Gastrocnemius medialis (tissue), 4 donors: Measurements from ENCODE around the gene DROSHA.

Experiments used
- POLR2A ChIP-seq, 2 donors: fragments of 450-650 bp; IDR thresholded peaks; one replicate each; pipeline ENCODE4 v1.6.1; 2017; ENCODE audit warnings: antibody characterized with exemption in 2 of 2, mild to moderate bottlenecking in 2 of 2, moderate library complexity in 2 of 2
- TF ChIP-seq, protein P1 (sequence below), 5 experiments: fragments of 450-650 bp in 3 of 5; fragments of 200-600 bp in 2 of 5; sonication (generic) in 2 of 5; IDR thresholded peaks in 4 of 5; conservative IDR thresholded peaks in 1 of 5; 1 replicate in 4 of 5; 2 replicates in 1 of 5; pipeline ENCODE4 v1.5.1; 2016 to 2019; ENCODE audit warnings: antibody characterized with exemption in 5 of 5, mild to moderate bottlenecking in 3 of 5, moderate library complexity in 3 of 5

DNA sequence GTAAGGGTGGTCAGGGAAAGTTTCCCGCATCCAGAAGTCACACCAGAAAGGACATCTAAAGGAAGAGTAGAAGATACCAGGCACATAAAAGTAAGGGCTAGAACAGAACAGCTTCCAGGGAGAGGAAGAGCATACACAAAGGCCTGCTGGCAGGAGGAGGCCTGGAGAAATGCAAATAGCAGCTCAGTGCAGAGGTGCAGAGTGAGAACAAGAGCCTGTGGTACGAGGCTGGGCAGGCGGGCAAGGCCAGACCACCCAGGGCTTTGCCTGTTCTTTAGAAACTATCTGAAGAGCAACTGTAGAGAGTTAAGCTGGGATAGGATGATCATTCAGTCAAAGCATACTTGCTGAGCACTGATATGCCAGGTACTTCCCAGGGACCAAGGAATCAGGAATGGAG, 115.3 kb downstream of the DROSHA start:
- TF ChIP-seq POLR2A (IDR thresholded peaks at IDR 0.05), result no peak
- TF ChIP-seq, protein P1, sequence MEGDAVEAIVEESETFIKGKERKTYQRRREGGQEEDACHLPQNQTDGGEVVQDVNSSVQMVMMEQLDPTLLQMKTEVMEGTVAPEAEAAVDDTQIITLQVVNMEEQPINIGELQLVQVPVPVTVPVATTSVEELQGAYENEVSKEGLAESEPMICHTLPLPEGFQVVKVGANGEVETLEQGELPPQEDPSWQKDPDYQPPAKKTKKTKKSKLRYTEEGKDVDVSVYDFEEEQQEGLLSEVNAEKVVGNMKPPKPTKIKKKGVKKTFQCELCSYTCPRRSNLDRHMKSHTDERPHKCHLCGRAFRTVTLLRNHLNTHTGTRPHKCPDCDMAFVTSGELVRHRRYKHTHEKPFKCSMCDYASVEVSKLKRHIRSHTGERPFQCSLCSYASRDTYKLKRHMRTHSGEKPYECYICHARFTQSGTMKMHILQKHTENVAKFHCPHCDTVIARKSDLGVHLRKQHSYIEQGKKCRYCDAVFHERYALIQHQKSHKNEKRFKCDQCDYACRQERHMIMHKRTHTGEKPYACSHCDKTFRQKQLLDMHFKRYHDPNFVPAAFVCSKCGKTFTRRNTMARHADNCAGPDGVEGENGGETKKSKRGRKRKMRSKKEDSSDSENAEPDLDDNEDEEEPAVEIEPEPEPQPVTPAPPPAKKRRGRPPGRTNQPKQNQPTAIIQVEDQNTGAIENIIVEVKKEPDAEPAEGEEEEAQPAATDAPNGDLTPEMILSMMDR (IDR thresholded peaks at IDR 0.05 in 4 of 5, conservative IDR thresholded peaks at IDR 0.05 in 1 of 5), result no peak
